Subcutaneous abdominal adipose tissue (tissue), 5 donors: Measurements from ENCODE around the gene P3H1.
A peak's percentile ranks its signal among the peaks of the same experiment; 100 is the strongest.

Experiments used
- H3K27ac ChIP-seq: one replicate; pipeline ENCODE4 v1.7.0; 2013; ENCODE audit warnings: low read depth, mild to moderate bottlenecking, inconsistent platforms, low read length, moderate library complexity
- H3K27me3 ChIP-seq, 5 donors: one replicate each; pipeline ENCODE4 v1.7.0; 2013; ENCODE audit warnings: low read length in 5 of 5, inconsistent platforms in 1 of 5; ENCODE audit not compliant: control insufficient read depth in 5 of 5, insufficient read depth in 4 of 5
- H3K36me3 ChIP-seq, 5 donors: one replicate each; pipeline ENCODE4 v1.7.0; 2013; ENCODE audit warnings: low read length in 5 of 5; ENCODE audit not compliant: control insufficient read depth in 5 of 5, insufficient read depth in 5 of 5
- H3K4me1 ChIP-seq, 5 donors: one replicate each; pipeline ENCODE4 v1.7.0; 2013; ENCODE audit warnings: low read length in 5 of 5, mild to moderate bottlenecking in 3 of 5, moderate library complexity in 1 of 5; ENCODE audit not compliant: control insufficient read depth in 5 of 5, insufficient read depth in 5 of 5
- H3K4me3 ChIP-seq, 5 donors: one replicate each; pipeline ENCODE4 v1.7.0; 2013; ENCODE audit warnings: low read length in 5 of 5, low read depth in 1 of 5
- H3K9ac ChIP-seq, 5 donors: one replicate each; pipeline ENCODE4 v1.7.0; 2013; ENCODE audit warnings: low read length in 5 of 5, mild to moderate bottlenecking in 4 of 5, moderate library complexity in 3 of 5
- H3K9me3 ChIP-seq, 5 donors: one replicate each; pipeline ENCODE4 v1.7.0; 2013; ENCODE audit warnings: low read length in 5 of 5; ENCODE audit not compliant: control insufficient read depth in 5 of 5
- donor health status: healthy.
- donor health status: healthy.
- donor health status: healthy.
- donor health status: healthy.
- donor health status: healthy.

Gene P3H1

GRCh38 chr1:42793824-42794223, 27.0 kb upstream of the P3H1 start:
- no peaks in the 10 kb centered on the region for H3K36me3 ChIP-seq
- no peaks in the 10 kb centered on the region for H3K27me3 ChIP-seq
- no peak overlapping the region for H3K9ac ChIP-seq
- H3K4me1 ChIP-seq = peaks cover 3 to 32% (median 25%) of the 10 kb centered on the region in 5 donors
- no peak overlapping the region for H3K27ac ChIP-seq
- H3K4me3 ChIP-seq = no peak overlapping the region
- no peaks in the 10 kb centered on the region for H3K9me3 ChIP-seq

- H3K4me1 ChIP-seq = peaks cover 4 to 28% (median 25%) of the 10 kb centered on the region in 5 donors
Observed at GRCh38 chr1:42788021-42788420, 21.2 kb upstream of the P3H1 start.

GRCh38 chr1:42786097-42786496, 19.3 kb upstream of the P3H1 start:
- Histone ChIP-seq H3K9me3 (no peaks in the 10 kb centered on the region), H3K4me1 (peaks cover 4 to 27% (median 23%) of the 10 kb centered on the region in 5 donors), H3K4me3 (no peak overlapping the region), H3K9ac (no peak overlapping the region), H3K27me3 (no peaks in the 10 kb centered on the region), H3K27ac (no peak overlapping the region), H3K36me3 (peaks cover 0 to 6% (median 3%) of the 10 kb centered on the region in 5 donors)

More at GRCh38 chr1:42788021-42788420, 21.2 kb upstream of the P3H1 start:
- no peak overlapping the region for H3K27ac ChIP-seq
- H3K4me3 ChIP-seq = no peak overlapping the region
- no peak overlapping the region for H3K9ac ChIP-seq
- no peaks in the 10 kb centered on the region for H3K36me3 ChIP-seq
- no peaks in the 10 kb centered on the region for H3K27me3 ChIP-seq
- H3K9me3 ChIP-seq = no peaks in the 10 kb centered on the region

GRCh38 chr1:42784946-42785693, 18.3 kb upstream of the P3H1 start, which contains the start of gene TMEM269:
TSS of gene TMEM269 (plus strand) at chr1:42784991. CDS start at chr1:42789894, 4,903 bp downstream.
- Histone ChIP-seq H3K4me1 (peaks cover 4 to 27% (median 22%) of the 10 kb centered on the region in 5 donors), H3K36me3 (peaks cover 0 to 14% (median 8%) of the 10 kb centered on the region in 5 donors), H3K9ac (peak within 1 kb of the TSS in 4 of 5 donors; percentile 38 to 66 (median 44)), H3K4me3 (peak within 1 kb of the TSS; percentile 29 to 71 (median 61)), H3K9me3 (no peaks in the 10 kb centered on the region), H3K27ac (no peak within 1 kb of the TSS), H3K27me3 (no peaks in the 10 kb centered on the region)

- Histone ChIP-seq H3K27me3 (no peaks in the 10 kb centered on the region), H3K9me3 (no peaks in the 10 kb centered on the region), H3K4me1 (peaks cover 4 to 22% (median 18%) of the 10 kb centered on the region in 5 donors), H3K27ac (no peak overlapping the region), H3K4me3 (peak overlapping the region in 2 of 5 donors; percentile 61 to 71), H3K9ac (peak overlapping the region in 2 of 5 donors; percentile 42 to 45), H3K36me3 (peaks cover 0 to 14% (median 8%) of the 10 kb centered on the region in 5 donors)
Observed at GRCh38 chr1:42784547-42784945, 17.7 kb upstream of the P3H1 start.

- peaks cover 4 to 21% (median 17%) of the 10 kb centered on the region in 5 donors for H3K4me1 ChIP-seq
- no peak overlapping the region for H3K9ac ChIP-seq
- H3K27ac ChIP-seq = no peak overlapping the region
- H3K36me3 ChIP-seq = peaks cover 0 to 18% (median 8%) of the 10 kb centered on the region in 5 donors
- H3K4me3 ChIP-seq = no peak overlapping the region
- no peaks in the 10 kb centered on the region for H3K27me3 ChIP-seq
- H3K9me3 ChIP-seq = no peaks in the 10 kb centered on the region
Observed at GRCh38 chr1:42783092-42783491, 16.3 kb upstream of the P3H1 start.

- H3K9me3 ChIP-seq = no peaks in the 10 kb centered on the region
- H3K9ac ChIP-seq = no peak overlapping the region
- H3K4me1 ChIP-seq = peaks cover 0 to 6% (median 5%) of the 10 kb centered on the region in 5 donors
- H3K36me3 ChIP-seq = peaks cover 16 to 42% (median 33%) of the 10 kb centered on the region in 5 donors
- H3K27ac ChIP-seq = no peak overlapping the region
- H3K27me3 ChIP-seq = no peaks in the 10 kb centered on the region
- no peak overlapping the region for H3K4me3 ChIP-seq
Observed at GRCh38 chr1:42780176-42780575, 13.3 kb upstream of the P3H1 start.

GRCh38 chr1:42779725-42780124, 12.9 kb upstream of the P3H1 start:
- H3K9ac ChIP-seq = no peak overlapping the region
- no peak overlapping the region for H3K27ac ChIP-seq
- peaks cover 20 to 47% (median 38%) of the 10 kb centered on the region in 5 donors for H3K36me3 ChIP-seq
- H3K27me3 ChIP-seq = no peaks in the 10 kb centered on the region
- peaks cover 0 to 2% (median under 1%) of the 10 kb centered on the region in 5 donors for H3K4me1 ChIP-seq
- no peaks in the 10 kb centered on the region for H3K9me3 ChIP-seq
- H3K4me3 ChIP-seq = no peak overlapping the region

- Histone ChIP-seq H3K4me1 (no peaks in the 10 kb centered on the region), H3K4me3 (no peak overlapping the region), H3K27ac (no peak overlapping the region), H3K9ac (peak overlapping the region in 1 of 5 donors; percentile 14), H3K27me3 (no peaks in the 10 kb centered on the region), H3K36me3 (peaks cover 26 to 60% (median 44%) of the 10 kb centered on the region in 5 donors), H3K9me3 (no peaks in the 10 kb centered on the region)
Observed at GRCh38 chr1:42777852-42778251, 11.0 kb upstream of the P3H1 start.

- Histone ChIP-seq H3K27me3 (no peaks in the 10 kb centered on the region), H3K9me3 (no peaks in the 10 kb centered on the region), H3K4me1 (no peaks in the 10 kb centered on the region), H3K4me3 (no peak overlapping the region), H3K36me3 (peaks cover 26 to 56% (median 42%) of the 10 kb centered on the region in 5 donors), H3K9ac (no peak overlapping the region), H3K27ac (no peak overlapping the region)
Observed at GRCh38 chr1:42776502-42776901, 9.7 kb upstream of the P3H1 start.
